Breast epithelium (tissue), 3 donors: Measurements from ENCODE around the gene DEDD2.

Experiments
- POLR2A ChIP-seq: fragments of 450-650 bp; IDR thresholded peaks from one replicate; pipeline ENCODE4 v1.6.1; 2016; ENCODE audit warnings: antibody characterized with exemption, mild to moderate bottlenecking, moderate library complexity
- POLR2AphosphoS5 ChIP-seq, 3 donors: sonication (generic); formaldehyde crosslinking; IDR thresholded peaks; one replicate each; pipeline ENCODE4 v1.6.1; 2017; ENCODE audit warnings: antibody characterized with exemption in 3 of 3
- TF ChIP-seq, protein P1 (sequence below), 3 donors: fragments of 450-650 bp; IDR thresholded peaks; one replicate each; pipeline ENCODE4 v1.5.1; 2016 to 2017; ENCODE audit warnings: antibody characterized with exemption in 3 of 3, mild to moderate bottlenecking in 3 of 3, moderate library complexity in 3 of 3

DNA sequence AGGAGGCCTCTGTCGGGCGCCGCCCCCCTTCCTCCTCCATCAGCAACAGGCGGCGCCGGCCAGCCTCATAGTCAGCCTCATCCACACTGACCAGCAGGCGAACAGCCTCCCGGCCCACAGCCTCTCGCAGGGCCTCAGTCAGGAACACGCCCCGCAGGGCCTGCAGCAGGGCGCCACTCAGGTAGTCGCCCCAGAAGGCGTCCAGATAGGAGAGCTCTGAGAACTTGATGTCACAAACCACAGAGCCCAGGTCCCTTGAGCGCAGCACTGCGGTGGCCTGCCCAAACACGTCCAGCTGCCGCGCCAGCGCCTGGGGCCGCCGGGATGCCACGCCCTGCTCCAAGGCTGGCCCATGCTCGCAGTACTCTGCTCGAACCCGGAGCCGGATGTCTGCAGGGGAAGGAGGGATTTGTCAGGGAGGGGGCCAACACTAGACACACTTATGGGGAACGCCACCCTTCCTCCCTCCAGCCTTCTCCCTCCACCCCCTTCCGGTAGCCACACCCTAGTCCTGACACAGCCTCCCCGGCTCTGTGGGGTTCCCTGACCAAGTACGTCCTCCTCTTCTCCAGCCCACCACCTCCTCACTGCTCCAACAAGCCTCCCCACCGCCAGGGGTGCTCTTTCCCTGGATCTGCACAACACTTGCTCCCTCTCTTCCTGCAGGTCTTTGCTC is 17.9 kb downstream of the DEDD2 start:
- TF ChIP-seq, protein P1, sequence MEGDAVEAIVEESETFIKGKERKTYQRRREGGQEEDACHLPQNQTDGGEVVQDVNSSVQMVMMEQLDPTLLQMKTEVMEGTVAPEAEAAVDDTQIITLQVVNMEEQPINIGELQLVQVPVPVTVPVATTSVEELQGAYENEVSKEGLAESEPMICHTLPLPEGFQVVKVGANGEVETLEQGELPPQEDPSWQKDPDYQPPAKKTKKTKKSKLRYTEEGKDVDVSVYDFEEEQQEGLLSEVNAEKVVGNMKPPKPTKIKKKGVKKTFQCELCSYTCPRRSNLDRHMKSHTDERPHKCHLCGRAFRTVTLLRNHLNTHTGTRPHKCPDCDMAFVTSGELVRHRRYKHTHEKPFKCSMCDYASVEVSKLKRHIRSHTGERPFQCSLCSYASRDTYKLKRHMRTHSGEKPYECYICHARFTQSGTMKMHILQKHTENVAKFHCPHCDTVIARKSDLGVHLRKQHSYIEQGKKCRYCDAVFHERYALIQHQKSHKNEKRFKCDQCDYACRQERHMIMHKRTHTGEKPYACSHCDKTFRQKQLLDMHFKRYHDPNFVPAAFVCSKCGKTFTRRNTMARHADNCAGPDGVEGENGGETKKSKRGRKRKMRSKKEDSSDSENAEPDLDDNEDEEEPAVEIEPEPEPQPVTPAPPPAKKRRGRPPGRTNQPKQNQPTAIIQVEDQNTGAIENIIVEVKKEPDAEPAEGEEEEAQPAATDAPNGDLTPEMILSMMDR (IDR thresholded peaks at IDR 0.05), result no peak
- TF ChIP-seq POLR2AphosphoS5 (IDR thresholded peaks at IDR 0.05) (no peak), POLR2A (no peak)
